Right lobe of liver (tissue), 4 donors: Measurements from ENCODE around the gene PLRG1.
A peak's percentile ranks its signal among the peaks of the same experiment; 100 is the strongest.

ENCODE experiments used
- CTCF ChIP-seq, 4 donors: fragments of 200-600 bp in 3 of 4; fragments of 450-650 bp in 1 of 4; IDR thresholded peaks; one replicate each; pipeline versions ENCODE4 v1.5.1 to v1.8.0; 2016 to 2022; ENCODE audit warnings: antibody characterized with exemption in 4 of 4, mild to moderate bottlenecking in 2 of 4
- POLR2A ChIP-seq: fragments of 450-650 bp; IDR thresholded peaks from one replicate; pipeline ENCODE4 v1.6.1; 2017; ENCODE audit warnings: antibody characterized with exemption, mild to moderate bottlenecking
- donor health status: DM: no; HTN: no; CAD: no.
- donor health status: DM: no; HTN: no; CAD: no.
- donor health status: DM: no; HTN: yes; CAD: no.

DNA sequence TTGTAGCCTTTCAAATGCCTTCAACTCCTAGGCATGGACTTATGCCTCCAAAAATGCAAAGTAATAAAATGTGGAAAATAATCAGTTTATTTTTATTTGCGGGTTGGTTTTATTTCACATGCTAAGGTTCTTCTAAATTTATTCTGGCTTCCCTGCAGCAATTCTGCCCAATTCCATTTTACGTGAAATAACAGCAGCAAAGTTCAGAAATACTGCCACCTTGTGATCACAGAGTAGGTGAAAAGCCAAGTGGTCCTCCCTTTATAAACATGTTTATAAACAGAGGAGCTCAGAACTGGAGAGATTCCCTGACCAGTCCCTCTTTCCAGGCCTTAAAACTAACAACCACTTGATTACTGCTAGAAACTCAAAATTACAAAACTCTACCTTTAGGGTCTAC, 43.9 kb downstream of the PLRG1 start:
- TF ChIP-seq POLR2A (no peak), CTCF (IDR thresholded peaks at IDR 0.05) (peak; percentile 49 to 65 (median 60))
